ENCODE results near the gene WRAP73. TPM values are rescaled to one million over a fixed set of nuclear protein-coding genes. Genes with fewer than 3 reads are reported as not detected.
A peak's percentile ranks its signal among the peaks of the same experiment; 100 is the strongest.

Gene WRAP73
- total RNA-seq, 1 experiment from 2014 or later: 57.2 TPM

- no peak overlapping the region for H2AFZ ChIP-seq (ENCODE audit: low read length)
- DNase-seq: no peak
- no peak overlapping the region for H3K27ac ChIP-seq (ENCODE audit: low read length)
- no peaks in the 10 kb centered on the region for H3K27me3 ChIP-seq (ENCODE audit: low read length)
- H3K36me3 ChIP-seq (ENCODE audit: low read depth, low read length): no peaks in the 10 kb centered on the region
- H3K4me1 ChIP-seq (ENCODE audit: insufficient read depth, low read length): peaks cover 17% of the 10 kb centered on the region
- peaks cover 4% of the 10 kb centered on the region; the same call in 1 of the 2 replicates for H3K79me2 ChIP-seq (ENCODE audit: low read length)
- ChIA-PET CTCF (interaction anchor here (1.0 to 2.1 kb wide), 3 partner anchors 32 to 130 kb away, joined by 4 to 7 read pairs (median 5); no protein-coding TSS in a partner anchor), POLR2A (ENCODE audit: unreplicated experiment) (no interaction called here)
- H3K4me3 ChIP-seq (ENCODE audit: low read length): no peak overlapping the region
- no peak overlapping the region for H3K4me2 ChIP-seq (ENCODE audit: low read length)
- intact Hi-C loops (cut with micrococcal nuclease): loop anchor here (5.0 kb wide), 1 partner anchor 102 kb away; no protein-coding TSS in a partner anchor
- H4K20me1 ChIP-seq (ENCODE audit: low read length): no peaks in the 10 kb centered on the region
- ATAC-seq: no peak
- no peak overlapping the region for H3K9ac ChIP-seq (ENCODE audit: low read length)
- no peaks in the 10 kb centered on the region for H3K9me2 ChIP-seq (replicated peaks; ENCODE audit: low read length)
- H3K9me3 ChIP-seq (ENCODE audit: low read length): no peaks in the 10 kb centered on the region
- no peaks in the 10 kb centered on the region for H3F3A ChIP-seq (ENCODE audit: low read length, unreplicated experiment)
- BruUV-seq (replicated peaks): no TSS peak
- no peak for TF ChIP-seq EZH2 (IDR thresholded peaks at IDR 0.05; ENCODE audit: low read length, unreplicated experiment)
- TF ChIP-seq CTCF (conservative IDR thresholded peaks at IDR 0.05; ENCODE audit: low read depth, low read length): no peak
- no peak for TF ChIP-seq EZH2phosphoT487 (IDR thresholded peaks at IDR 0.05; ENCODE audit: borderline replicate concordance, low read length)
Observed at GRCh38 chr1:3620708-3621107, 29.2 kb downstream of the WRAP73 start.

- no peak overlapping the region for H3K9ac ChIP-seq (ENCODE audit: low read length)
- CTCF ChIA-PET: interaction anchor here (0.5 to 1.5 kb wide), 12 partner anchors 11 to 166 kb away, joined by 3 to 31 read pairs (median 5); no protein-coding TSS in a partner anchor
- TF ChIP-seq EZH2 (IDR thresholded peaks at IDR 0.05; ENCODE audit: low read length, unreplicated experiment) (no peak), CTCF (conservative IDR thresholded peaks at IDR 0.05; ENCODE audit: low read depth, low read length) (peak; percentile 95)
- H3K9me2 ChIP-seq (replicated peaks; ENCODE audit: low read length): no peaks in the 10 kb centered on the region
- DNase-seq (peak; percentile 91), ATAC-seq (peak; percentile 75)
- H3K4me2 ChIP-seq (ENCODE audit: low read length): peak overlapping the region; percentile 16; the same call in 1 of the 2 replicates
- intact Hi-C loops (cut with micrococcal nuclease): loop anchor here (1.0 kb wide), 3 partner anchors 32 to 128 kb away; no protein-coding TSS in a partner anchor
- H3K9me3 ChIP-seq (ENCODE audit: low read length): no peaks in the 10 kb centered on the region
- no peaks in the 10 kb centered on the region for H4K20me1 ChIP-seq (ENCODE audit: low read length)
- no TSS peak for BruUV-seq (replicated peaks)
- H3K4me3 ChIP-seq (ENCODE audit: low read length): no peak overlapping the region
- no peaks in the 10 kb centered on the region for H3K27me3 ChIP-seq (ENCODE audit: low read length)
- H3K79me2 ChIP-seq (ENCODE audit: low read length): no peaks in the 10 kb centered on the region
- H3F3A ChIP-seq (ENCODE audit: low read length, unreplicated experiment): no peaks in the 10 kb centered on the region
- peaks cover 26% of the 10 kb centered on the region for H3K4me1 ChIP-seq (ENCODE audit: insufficient read depth, low read length)
- POLR2A ChIA-PET (ENCODE audit: unreplicated experiment): no interaction called here
- peak overlapping the region; percentile 21; the same call in 1 of the 2 replicates for H2AFZ ChIP-seq (ENCODE audit: low read length)
- H3K27ac ChIP-seq (ENCODE audit: low read length): no peak overlapping the region
- H3K36me3 ChIP-seq (ENCODE audit: low read depth, low read length): no peaks in the 10 kb centered on the region
Observed at GRCh38 chr1:3618881-3619671, 30.8 kb downstream of the WRAP73 start.

- Histone ChIP-seq H3K27ac (ENCODE audit: low read length) (no peak overlapping the region), H4K20me1 (ENCODE audit: low read length) (no peaks in the 10 kb centered on the region), H3K4me3 (ENCODE audit: low read length) (no peak overlapping the region), H3K79me2 (ENCODE audit: low read length) (no peaks in the 10 kb centered on the region), H3K4me2 (ENCODE audit: low read length) (peak overlapping the region; percentile 16; the same call in 1 of the 2 replicates), H3K4me1 (ENCODE audit: insufficient read depth, low read length) (peaks cover 26% of the 10 kb centered on the region), H2AFZ (ENCODE audit: low read length) (peak overlapping the region; percentile 21; the same call in 1 of the 2 replicates), H3K27me3 (ENCODE audit: low read length) (no peaks in the 10 kb centered on the region), H3F3A (ENCODE audit: low read length, unreplicated experiment) (no peaks in the 10 kb centered on the region), H3K9ac (ENCODE audit: low read length) (no peak overlapping the region), H3K9me2 (replicated peaks; ENCODE audit: low read length) (no peaks in the 10 kb centered on the region), H3K36me3 (ENCODE audit: low read depth, low read length) (no peaks in the 10 kb centered on the region), H3K9me3 (ENCODE audit: low read length) (no peaks in the 10 kb centered on the region)
- intact Hi-C loops (cut with micrococcal nuclease): no loop called here
- ATAC-seq (no peak), DNase-seq (no peak)
- no TSS peak for BruUV-seq (replicated peaks)
- ChIA-PET CTCF (interaction anchor here (0.5 to 1.5 kb wide), 11 partner anchors 12 to 165 kb away, joined by 3 to 31 read pairs (median 5); no protein-coding TSS in a partner anchor), POLR2A (ENCODE audit: unreplicated experiment) (no interaction called here)
- TF ChIP-seq CTCF (conservative IDR thresholded peaks at IDR 0.05; ENCODE audit: low read depth, low read length) (no peak), EZH2 (IDR thresholded peaks at IDR 0.05; ENCODE audit: low read length, unreplicated experiment) (no peak)
Observed at GRCh38 chr1:3618531-3618880, 31.4 kb downstream of the WRAP73 start.

All from PC-3 (cell line).